B cell (primary cell): ENCODE results near the gene MED22. TPM values are rescaled to one million over a fixed set of nuclear protein-coding genes. Genes with fewer than 3 reads are reported as not detected.

Source experiments
- ATAC-seq: fragments of 200-7000 bp; cut with Tn5 transposase; one replicate; pipeline ENCODE4 v1.10.0; 2021; ENCODE audit warnings: low read depth, mild to moderate bottlenecking, moderate number of reproducible peaks, moderate library complexity
- CTCF ChIA-PET: fragments of 350-600 bp; sonication (Branson Sonifier 250); formaldehyde crosslinking; loops from one replicate; lab custom pipeline; 2021; ENCODE audit warnings: antibody characterized with exemption, inconsistent platforms; lab: Charles Lee
- POLR2A ChIA-PET: fragments of 350-600 bp; sonication (Branson Sonifier 250); formaldehyde crosslinking; loops from one replicate; lab custom pipeline; 2021; ENCODE audit warnings: antibody characterized with exemption; lab: Charles Lee
- DNase-seq: peaks from one replicate; pipeline ENCODE4 v3.0.0; 2013
- H2AFZ ChIP-seq: 2 replicates; pipeline ENCODE4 v1.6.1; 2012; ENCODE audit warnings: mild to moderate bottlenecking, low read depth, low read length; ENCODE audit not compliant: insufficient read depth, poor library complexity, severe bottlenecking
- H3K27ac ChIP-seq, 2 donors: 1 replicate in 1 of 2; 2 replicates in 1 of 2; pipeline ENCODE4 v1.5.1; 2012 to 2013; ENCODE audit warnings: low read length in 2 of 2, mild to moderate bottlenecking in 2 of 2, moderate library complexity in 1 of 2
- H3K27me3 ChIP-seq, 4 experiments: fragments of 200-600 bp in 1 of 4; sonication (generic) in 1 of 4; replicated peaks in 1 of 4; 1 replicate in 2 of 4; 2 replicates in 2 of 4; pipeline versions ENCODE4 v1.6.1 to v1.7.0; 2013 to 2016; ENCODE audit warnings: low read length in 3 of 4, mild to moderate bottlenecking in 2 of 4, mixed read lengths in 1 of 4, moderate library complexity in 1 of 4; ENCODE audit not compliant: insufficient read depth in 4 of 4, control insufficient read depth in 3 of 4; ENCODE audit errors: control extremely low read depth in 1 of 4
- H3K36me3 ChIP-seq, 2 experiments: replicated peaks in 1 of 2; 1 replicate in 1 of 2; 2 replicates in 1 of 2; pipeline versions ENCODE4 v1.6.1 to v1.7.1; 2013; ENCODE audit warnings: low read length in 1 of 2; ENCODE audit not compliant: insufficient read depth in 2 of 2, control insufficient read depth in 1 of 2; ENCODE audit errors: control extremely low read depth in 1 of 2, extremely low read depth in 1 of 2
- H3K4me1 ChIP-seq, 2 donors: fragments of 200-600 bp in 1 of 2; sonication (generic) in 1 of 2; 1 replicate in 1 of 2; 2 replicates in 1 of 2; pipeline versions ENCODE4 v1.5.1 to v1.6.1; 2013 to 2017; ENCODE audit warnings: low read length in 2 of 2; ENCODE audit not compliant: control insufficient read depth in 2 of 2, insufficient read depth in 2 of 2
- H3K4me2 ChIP-seq: replicated peaks from 2 replicates; pipeline ENCODE3; 2012; ENCODE audit warnings: mild to moderate bottlenecking, low read depth, low read length; ENCODE audit not compliant: poor library complexity, severe bottlenecking
- H3K4me3 ChIP-seq, 5 experiments: fragments of 200-600 bp in 1 of 5; sonication (generic) in 1 of 5; 1 replicate in 3 of 5; 2 replicates in 2 of 5; pipeline versions ENCODE4 v1.5.1 to v1.7.0; 2011 to 2016; ENCODE audit warnings: low read length in 4 of 5, mild to moderate bottlenecking in 4 of 5, low read depth in 2 of 5, control low read depth in 1 of 5, moderate library complexity in 1 of 5; ENCODE audit not compliant: insufficient read depth in 1 of 5; ENCODE audit errors: control extremely low read depth in 1 of 5, extremely low read depth in 1 of 5
- H3K79me2 ChIP-seq: fragments of 200-600 bp; sonication (generic); one replicate; pipeline ENCODE4 v1.6.0; 2016; ENCODE audit warnings: low read length; ENCODE audit not compliant: control insufficient read depth, insufficient read depth
- H3K9ac ChIP-seq: fragments of 200-600 bp; sonication (generic); 2 replicates; pipeline ENCODE4 v1.6.1; 2017; ENCODE audit warnings: mild to moderate bottlenecking, low read length, moderate library complexity
- H3K9me3 ChIP-seq, 3 donors: one replicate each; pipeline versions ENCODE4 v1.6.1 to v1.7.1; 2013; ENCODE audit warnings: low read length in 2 of 3; ENCODE audit not compliant: control insufficient read depth in 2 of 3, insufficient read depth in 1 of 3; ENCODE audit errors: control extremely low read depth in 1 of 3
- H4K20me1 ChIP-seq: 2 replicates; pipeline ENCODE4 v1.6.0; 2012; ENCODE audit warnings: mild to moderate bottlenecking, low read length; ENCODE audit not compliant: insufficient read depth, control insufficient read depth, poor library complexity, severe bottlenecking
- H3K27ac Mint-ChIP-seq: one replicate; pipeline ENCODE4 v1.8.0; 2021; ENCODE audit warnings: mixed read lengths
- H3K27me3 Mint-ChIP-seq: one replicate; pipeline ENCODE4 v1.8.0; 2021; ENCODE audit warnings: mixed read lengths
- H3K4me1 Mint-ChIP-seq: one replicate; pipeline ENCODE4 v1.8.0; 2021; ENCODE audit warnings: mixed read lengths
- H3K4me3 Mint-ChIP-seq: one replicate; pipeline ENCODE4 v1.8.0; 2021; ENCODE audit warnings: mixed read lengths
- H3K9me3 Mint-ChIP-seq: one replicate; pipeline ENCODE4 v1.8.0; 2022; ENCODE audit warnings: mixed read lengths; ENCODE audit not compliant: insufficient read depth
- EZH2 ChIP-seq: IDR thresholded peaks from 2 replicates; pipeline ENCODE4 v1.6.1; 2012; ENCODE audit warnings: borderline replicate concordance, low read depth, mild to moderate bottlenecking, moderate library complexity, low read length; ENCODE audit not compliant: insufficient read depth, poor library complexity, severe bottlenecking
- WGBS: methylation state at CpG from one replicate; pipeline ENCODE4 v1.1.5; 2013; ENCODE audit warnings: missing lambda C conversion rate; ENCODE audit not compliant: insufficient coverage; 5-methylcytosine and 5-hydroxymethylcytosine counted together
- intact Hi-C: fragments of 100-400 bp; cut with micrococcal nuclease; formaldehyde crosslinking; loops from one replicate; pipeline ENCODE4 v1.10.0; 2022
- polyA plus RNA-seq: library from polyadenylated mRNA; depleted of rRNA; stranded (reverse); fragments of >200 nt; gene quantifications from 2 replicates; pipeline ENCODE4 v1.2.3, GENCODE V29; 2012
- total RNA-seq, 2 donors: library from RNA; stranded (reverse); fragments of 120-200 nt in 1 of 2; gene quantifications; 1 replicate in 1 of 2; 2 replicates in 1 of 2; pipeline versions ENCODE4 v1.2.3 to v1.2.4, GENCODE V29; 2013 to 2022
- TF ChIP-seq, protein P1 (sequence below): fragments of 200-600 bp; IDR thresholded peaks from one replicate; pipeline ENCODE4 v1.8.0; 2022; ENCODE audit warnings: antibody characterized with exemption, mild to moderate bottlenecking

Gene MED22
- total and polyA plus RNA-seq, 2 donors (not counting 1 experiment from before 2014, with no cell fraction given): 44.9 to 50.4 TPM

DNA sequence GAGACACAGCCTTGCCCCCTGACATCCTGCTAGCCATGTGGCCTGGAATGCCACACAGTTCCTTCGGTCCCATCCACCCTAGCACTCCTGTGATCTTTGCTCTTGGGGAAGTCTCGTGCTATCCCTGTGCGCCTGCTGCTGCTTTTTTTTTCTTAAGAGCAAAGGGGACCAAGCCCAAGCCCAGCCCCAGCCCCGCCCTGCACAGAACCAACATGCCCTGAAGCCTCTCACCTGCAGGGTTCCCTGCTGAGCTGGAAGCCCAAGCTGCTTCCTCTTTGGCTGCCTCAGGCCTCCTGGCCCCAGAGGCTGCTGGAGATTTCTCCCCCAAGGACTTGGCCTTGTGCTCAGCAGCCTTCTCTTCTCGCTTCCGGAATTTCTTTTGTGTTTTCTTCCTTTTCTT lies 13.8 kb downstream of the MED22 start:
- WGBS: 96% methylated on average over 6 of the region's 6 CpGs
- H3K9ac ChIP-seq: no peak overlapping the region
- peaks cover 0 to 4% (median 0%) of the 10 kb centered on the region in 3 donors for H3K9me3 ChIP-seq
- H3K4me3 ChIP-seq: no peak overlapping the region
- DNase-seq (peak; percentile 7), ATAC-seq (no peak)
- POLR2A ChIA-PET: no interaction called here
- no peaks in the 10 kb centered on the region for H3K27me3 Mint-ChIP-seq
- peaks cover 3 to 47% of the 10 kb centered on the region in 2 experiments for H3K36me3 ChIP-seq
- H3K27ac Mint-ChIP-seq: peak overlapping the region; percentile 26
- H3K4me1 ChIP-seq: peaks cover 13 to 32% of the 10 kb centered on the region in 2 donors
- H3K79me2 ChIP-seq: peaks cover 36% of the 10 kb centered on the region
- H3K4me2 ChIP-seq: no peak overlapping the region
- H3K27me3 ChIP-seq: no peaks in the 10 kb centered on the region
- intact Hi-C loops: no loop called here
- TF ChIP-seq, protein P1, sequence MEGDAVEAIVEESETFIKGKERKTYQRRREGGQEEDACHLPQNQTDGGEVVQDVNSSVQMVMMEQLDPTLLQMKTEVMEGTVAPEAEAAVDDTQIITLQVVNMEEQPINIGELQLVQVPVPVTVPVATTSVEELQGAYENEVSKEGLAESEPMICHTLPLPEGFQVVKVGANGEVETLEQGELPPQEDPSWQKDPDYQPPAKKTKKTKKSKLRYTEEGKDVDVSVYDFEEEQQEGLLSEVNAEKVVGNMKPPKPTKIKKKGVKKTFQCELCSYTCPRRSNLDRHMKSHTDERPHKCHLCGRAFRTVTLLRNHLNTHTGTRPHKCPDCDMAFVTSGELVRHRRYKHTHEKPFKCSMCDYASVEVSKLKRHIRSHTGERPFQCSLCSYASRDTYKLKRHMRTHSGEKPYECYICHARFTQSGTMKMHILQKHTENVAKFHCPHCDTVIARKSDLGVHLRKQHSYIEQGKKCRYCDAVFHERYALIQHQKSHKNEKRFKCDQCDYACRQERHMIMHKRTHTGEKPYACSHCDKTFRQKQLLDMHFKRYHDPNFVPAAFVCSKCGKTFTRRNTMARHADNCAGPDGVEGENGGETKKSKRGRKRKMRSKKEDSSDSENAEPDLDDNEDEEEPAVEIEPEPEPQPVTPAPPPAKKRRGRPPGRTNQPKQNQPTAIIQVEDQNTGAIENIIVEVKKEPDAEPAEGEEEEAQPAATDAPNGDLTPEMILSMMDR: no peak
- no peak for TF ChIP-seq EZH2
- H3K27ac ChIP-seq: no peak overlapping the region
- H3K9me3 Mint-ChIP-seq: no peaks in the 10 kb centered on the region
- no peak overlapping the region for H2AFZ ChIP-seq
- CTCF ChIA-PET: interaction anchor here (1.4 kb wide), 1 partner anchor 16 kb away, joined by 5 read pairs; no protein-coding TSS in a partner anchor
- peaks cover 46% of the 10 kb centered on the region for H4K20me1 ChIP-seq
- no peak overlapping the region for H3K4me3 Mint-ChIP-seq
- H3K4me1 Mint-ChIP-seq: peaks cover 35% of the 10 kb centered on the region

DNA sequence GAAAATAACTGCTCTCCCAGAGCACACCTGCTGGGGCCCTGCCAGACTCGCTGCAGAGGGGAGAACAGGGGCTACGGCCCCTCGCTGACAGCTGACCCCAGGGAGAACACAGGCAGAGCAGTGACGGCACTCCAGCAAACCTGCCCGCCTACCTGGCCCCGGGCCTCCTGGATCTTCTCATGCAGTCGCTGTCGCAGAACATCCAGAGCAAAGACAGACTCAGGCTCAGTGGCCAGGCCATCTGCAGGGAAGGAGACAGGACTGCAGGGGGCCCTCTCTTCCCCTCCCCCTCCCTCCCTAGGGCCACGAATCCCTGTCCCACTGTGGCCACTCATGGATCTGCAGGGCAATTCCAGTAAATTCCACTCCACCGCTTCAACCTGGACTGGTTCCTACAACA lies 14.4 kb downstream of the MED22 start:
- H3K27ac ChIP-seq: no peak overlapping the region

More for the DNA sequence above, 14.4 kb downstream of the MED22 start:
- ATAC-seq (no peak), DNase-seq (no peak)
- no peaks in the 10 kb centered on the region for H3K9me3 Mint-ChIP-seq
- Histone ChIP-seq H3K36me3 (peaks cover 3 to 41% of the 10 kb centered on the region in 2 experiments), H3K4me1 (peaks cover 13 to 27% of the 10 kb centered on the region in 2 donors), H3K9ac (no peak overlapping the region), H2AFZ (no peak overlapping the region), H4K20me1 (peaks cover 46% of the 10 kb centered on the region), H3K9me3 (peaks cover 0 to 4% (median 0%) of the 10 kb centered on the region in 3 donors), H3K4me2 (no peak overlapping the region), H3K79me2 (peaks cover 36% of the 10 kb centered on the region), H3K27me3 (no peaks in the 10 kb centered on the region), H3K4me3 (no peak overlapping the region)
- 97% methylated on average over 9 of the region's 10 CpGs for WGBS
- no peak overlapping the region for H3K27ac Mint-ChIP-seq
- CTCF ChIA-PET: no interaction called here
- H3K4me1 Mint-ChIP-seq: peaks cover 33% of the 10 kb centered on the region
- POLR2A ChIA-PET: interaction anchor here (0.7 kb wide), 1 partner anchor 126 kb away, joined by 3 read pairs; the partner anchor contains the start of gene CACFD1
- TF ChIP-seq, protein P1: no peak
- TF ChIP-seq EZH2: no peak
- intact Hi-C loops: no loop called here
- H3K4me3 Mint-ChIP-seq: no peak overlapping the region
- H3K27me3 Mint-ChIP-seq: no peaks in the 10 kb centered on the region
